ENCODE data around the gene EDNRB.

Gene EDNRB

DNA sequence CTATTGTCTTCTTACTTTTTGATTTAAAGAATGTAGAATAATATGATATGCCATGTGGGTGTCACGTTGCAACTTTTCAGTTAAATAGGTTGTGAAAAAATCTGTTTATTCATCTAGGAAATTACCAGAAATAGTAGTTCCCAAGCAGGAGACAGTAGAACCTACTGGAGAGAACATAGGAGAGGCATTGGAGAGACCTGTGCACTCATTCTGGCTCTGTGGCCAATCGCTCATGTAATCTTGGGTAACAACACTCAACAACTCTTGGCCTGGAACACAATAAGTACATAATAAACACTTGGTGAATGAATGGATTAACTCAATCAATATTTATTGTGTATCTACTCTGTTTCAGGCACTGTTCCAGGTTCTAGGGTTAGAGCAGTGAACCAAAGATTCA, 35.3 kb downstream of the EDNRB start:
- TF ChIP-seq GABPA (IDR thresholded peaks at IDR 0.05; ENCODE audit: low read depth) = no peak
- Histone ChIP-seq H3K4me3 (replicated peaks; ENCODE audit: insufficient read depth, low read length) (no peak overlapping the region), H3K27me3 (ENCODE audit: insufficient read depth, poor library complexity, severe bottlenecking) (no peaks in the 10 kb centered on the region), H3K27ac (replicated peaks) (no peak overlapping the region)
- no peak for DNase-seq (ENCODE audit: low read depth in 1 of 2, low spot score in 1 of 2)

GRCh38 chr13:77878190-77878589, 40.4 kb downstream of the EDNRB start:
- Histone ChIP-seq H3K27ac (replicated peaks) (no peak overlapping the region), H3K4me3 (replicated peaks; ENCODE audit: insufficient read depth, low read length) (no peak overlapping the region), H3K27me3 (ENCODE audit: insufficient read depth, poor library complexity, severe bottlenecking) (no peaks in the 10 kb centered on the region)
- TF ChIP-seq, protein P1, sequence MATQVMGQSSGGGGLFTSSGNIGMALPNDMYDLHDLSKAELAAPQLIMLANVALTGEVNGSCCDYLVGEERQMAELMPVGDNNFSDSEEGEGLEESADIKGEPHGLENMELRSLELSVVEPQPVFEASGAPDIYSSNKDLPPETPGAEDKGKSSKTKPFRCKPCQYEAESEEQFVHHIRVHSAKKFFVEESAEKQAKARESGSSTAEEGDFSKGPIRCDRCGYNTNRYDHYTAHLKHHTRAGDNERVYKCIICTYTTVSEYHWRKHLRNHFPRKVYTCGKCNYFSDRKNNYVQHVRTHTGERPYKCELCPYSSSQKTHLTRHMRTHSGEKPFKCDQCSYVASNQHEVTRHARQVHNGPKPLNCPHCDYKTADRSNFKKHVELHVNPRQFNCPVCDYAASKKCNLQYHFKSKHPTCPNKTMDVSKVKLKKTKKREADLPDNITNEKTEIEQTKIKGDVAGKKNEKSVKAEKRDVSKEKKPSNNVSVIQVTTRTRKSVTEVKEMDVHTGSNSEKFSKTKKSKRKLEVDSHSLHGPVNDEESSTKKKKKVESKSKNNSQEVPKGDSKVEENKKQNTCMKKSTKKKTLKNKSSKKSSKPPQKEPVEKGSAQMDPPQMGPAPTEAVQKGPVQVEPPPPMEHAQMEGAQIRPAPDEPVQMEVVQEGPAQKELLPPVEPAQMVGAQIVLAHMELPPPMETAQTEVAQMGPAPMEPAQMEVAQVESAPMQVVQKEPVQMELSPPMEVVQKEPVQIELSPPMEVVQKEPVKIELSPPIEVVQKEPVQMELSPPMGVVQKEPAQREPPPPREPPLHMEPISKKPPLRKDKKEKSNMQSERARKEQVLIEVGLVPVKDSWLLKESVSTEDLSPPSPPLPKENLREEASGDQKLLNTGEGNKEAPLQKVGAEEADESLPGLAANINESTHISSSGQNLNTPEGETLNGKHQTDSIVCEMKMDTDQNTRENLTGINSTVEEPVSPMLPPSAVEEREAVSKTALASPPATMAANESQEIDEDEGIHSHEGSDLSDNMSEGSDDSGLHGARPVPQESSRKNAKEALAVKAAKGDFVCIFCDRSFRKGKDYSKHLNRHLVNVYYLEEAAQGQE (IDR thresholded peaks at IDR 0.05; ENCODE audit: insufficient replicate concordance, low read depth) = no peak
- TF ChIP-seq POLR2AphosphoS5 (IDR thresholded peaks at IDR 0.05; ENCODE audit: low read depth) (no peak), SPI1 (IDR thresholded peaks at IDR 0.05; ENCODE audit: borderline replicate concordance, low read depth) (no peak), GABPA (IDR thresholded peaks at IDR 0.05; ENCODE audit: low read depth) (no peak)
- TF ChIP-seq, protein P2, sequence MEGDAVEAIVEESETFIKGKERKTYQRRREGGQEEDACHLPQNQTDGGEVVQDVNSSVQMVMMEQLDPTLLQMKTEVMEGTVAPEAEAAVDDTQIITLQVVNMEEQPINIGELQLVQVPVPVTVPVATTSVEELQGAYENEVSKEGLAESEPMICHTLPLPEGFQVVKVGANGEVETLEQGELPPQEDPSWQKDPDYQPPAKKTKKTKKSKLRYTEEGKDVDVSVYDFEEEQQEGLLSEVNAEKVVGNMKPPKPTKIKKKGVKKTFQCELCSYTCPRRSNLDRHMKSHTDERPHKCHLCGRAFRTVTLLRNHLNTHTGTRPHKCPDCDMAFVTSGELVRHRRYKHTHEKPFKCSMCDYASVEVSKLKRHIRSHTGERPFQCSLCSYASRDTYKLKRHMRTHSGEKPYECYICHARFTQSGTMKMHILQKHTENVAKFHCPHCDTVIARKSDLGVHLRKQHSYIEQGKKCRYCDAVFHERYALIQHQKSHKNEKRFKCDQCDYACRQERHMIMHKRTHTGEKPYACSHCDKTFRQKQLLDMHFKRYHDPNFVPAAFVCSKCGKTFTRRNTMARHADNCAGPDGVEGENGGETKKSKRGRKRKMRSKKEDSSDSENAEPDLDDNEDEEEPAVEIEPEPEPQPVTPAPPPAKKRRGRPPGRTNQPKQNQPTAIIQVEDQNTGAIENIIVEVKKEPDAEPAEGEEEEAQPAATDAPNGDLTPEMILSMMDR (IDR thresholded peaks at IDR 0.05; ENCODE audit: insufficient read depth, low read length) = no peak
- DNase-seq (ENCODE audit: low read depth in 1 of 2, low spot score in 1 of 2) = no peak

- Histone ChIP-seq H3K4me3 (replicated peaks; ENCODE audit: insufficient read depth, low read length) (no peak overlapping the region), H3K27me3 (ENCODE audit: insufficient read depth, poor library complexity, severe bottlenecking) (no peaks in the 10 kb centered on the region), H3K27ac (replicated peaks) (no peak overlapping the region)
- TF ChIP-seq, protein P2 (IDR thresholded peaks at IDR 0.05; ENCODE audit: insufficient read depth, low read length) = no peak
- TF ChIP-seq SPI1 (IDR thresholded peaks at IDR 0.05; ENCODE audit: borderline replicate concordance, low read depth) (no peak), GABPA (IDR thresholded peaks at IDR 0.05; ENCODE audit: low read depth) (no peak), POLR2AphosphoS5 (IDR thresholded peaks at IDR 0.05; ENCODE audit: low read depth) (no peak)
- TF ChIP-seq, protein P1 (IDR thresholded peaks at IDR 0.05; ENCODE audit: insufficient replicate concordance, low read depth) = no peak
- DNase-seq (ENCODE audit: low read depth in 1 of 2, low spot score in 1 of 2) = no peak
Measured at GRCh38 chr13:77876176-77876575, 42.5 kb downstream of the EDNRB start.

DNA sequence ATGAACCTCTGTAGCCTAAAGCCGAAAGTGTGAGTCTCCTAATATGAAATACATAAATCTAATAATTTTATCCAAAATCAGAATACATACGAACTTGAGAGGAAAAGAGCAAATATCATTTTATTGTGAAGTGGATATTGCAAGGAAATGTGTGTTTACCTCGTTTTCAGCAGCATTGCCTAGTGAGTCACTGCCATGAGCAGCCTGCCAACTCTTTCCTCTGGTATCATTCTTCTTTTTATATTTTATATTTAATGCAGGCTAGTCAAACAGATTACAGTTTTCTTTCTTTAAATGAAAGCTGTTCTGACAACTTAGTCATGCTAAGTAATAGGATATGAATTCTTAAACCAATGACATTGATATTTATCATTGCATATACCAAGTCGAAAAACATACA, 44.2 kb downstream of the EDNRB start:
- H3K4me3 ChIP-seq (replicated peaks; ENCODE audit: insufficient read depth, low read length) = no peak overlapping the region
- no peak overlapping the region for H3K27ac ChIP-seq (replicated peaks)
- no peak for DNase-seq (ENCODE audit: low read depth in 1 of 2, low spot score in 1 of 2)
- TF ChIP-seq POLR2AphosphoS5 (IDR thresholded peaks at IDR 0.05; ENCODE audit: low read depth) = no peak
- TF ChIP-seq, protein P1 (IDR thresholded peaks at IDR 0.05; ENCODE audit: insufficient replicate concordance, low read depth) = no peak
- no peak for TF ChIP-seq GABPA (IDR thresholded peaks at IDR 0.05; ENCODE audit: low read depth)
- TF ChIP-seq, protein P2 (IDR thresholded peaks at IDR 0.05; ENCODE audit: insufficient read depth, low read length) = no peak
- TF ChIP-seq SPI1 (IDR thresholded peaks at IDR 0.05; ENCODE audit: borderline replicate concordance, low read depth) = no peak
- H3K27me3 ChIP-seq (ENCODE audit: insufficient read depth, poor library complexity, severe bottlenecking) = no peaks in the 10 kb centered on the region
